Activated naive CD4-positive, alpha-beta T cell treated with anti-CD3 and anti-CD28 coated beads, Interleukin-2, amount 50 U/mL, for 72 hours (primary cell): ENCODE data around the gene STK17B. TPM values are rescaled to one million over a fixed set of nuclear protein-coding genes. Genes with fewer than 3 reads are reported as not detected.

ENCODE experiments used
- ATAC-seq, 2 donors: fragments of 150-1000 bp; cut with Tn5 transposase; 2 replicates each; pipeline ENCODE4 v1.10.0; 2021; ENCODE audit warnings: mild to moderate bottlenecking in 2 of 2, moderate library complexity in 2 of 2
- DNase-seq, 2 donors: peaks; one replicate each; pipeline ENCODE4 v3.0.0; 2021 to 2022; ENCODE audit warnings: low spot score in 2 of 2
- H3K27ac Mint-ChIP-seq, 2 donors: one replicate each; pipeline ENCODE4 v1.8.0; 2022; ENCODE audit warnings: mild to moderate bottlenecking in 2 of 2, mixed read lengths in 2 of 2
- H3K36me3 Mint-ChIP-seq, 2 donors: one replicate each; pipeline ENCODE4 v1.8.0; 2022; ENCODE audit warnings: mixed read lengths in 2 of 2
- H3K9me3 Mint-ChIP-seq, 2 donors: one replicate each; pipeline ENCODE4 v1.8.0; 2022; ENCODE audit warnings: mixed read lengths in 2 of 2
- total RNA-seq, 2 donors: library from RNA; stranded (reverse); gene quantifications; one replicate each; pipeline ENCODE4 v1.2.3, GENCODE V29; 2022

The STK17B gene
- total RNA-seq, 2 donors from 2014 or later, result 164 to 240 TPM

- Mint-ChIP-seq H3K9me3 (no peaks in the 10 kb centered on the region), H3K36me3 (peaks cover 37 to 86% of the 10 kb centered on the region in 2 donors), H3K27ac (peak overlapping the region; percentile 14 to 97)
- DNase-seq (no peak), ATAC-seq (peak; percentile 53 to 84)
Measured at GRCh38 chr2:196144513-196145126, 26.8 kb downstream of the STK17B start.

- H3K27ac Mint-ChIP-seq, result peak overlapping the region; percentile 14 to 97
- peaks cover 39 to 84% of the 10 kb centered on the region in 2 donors for H3K36me3 Mint-ChIP-seq
- DNase-seq (no peak), ATAC-seq (peak; percentile 9 to 80)
- no peaks in the 10 kb centered on the region for H3K9me3 Mint-ChIP-seq
Measured at GRCh38 chr2:196143730-196144131, 27.6 kb downstream of the STK17B start.

GRCh38 chr2:196142825-196143224, 28.6 kb downstream of the STK17B start:
- ATAC-seq, result no peak
- Mint-ChIP-seq H3K9me3 (no peaks in the 10 kb centered on the region), H3K27ac (peak overlapping the region; percentile 14 to 97)

GRCh38 chr2:196140213-196140612, 31.2 kb downstream of the STK17B start:
- DNase-seq (no peak), ATAC-seq (no peak)
- peak overlapping the region in 1 of 2 donors; percentile 62 for H3K27ac Mint-ChIP-seq
- peaks cover 33 to 87% of the 10 kb centered on the region in 2 donors for H3K36me3 Mint-ChIP-seq
- no peaks in the 10 kb centered on the region for H3K9me3 Mint-ChIP-seq

More at GRCh38 chr2:196142825-196143224, 28.6 kb downstream of the STK17B start:
- no peak for DNase-seq
- H3K36me3 Mint-ChIP-seq, result peaks cover 39 to 84% of the 10 kb centered on the region in 2 donors

- ATAC-seq (no peak), DNase-seq (no peak)
- Mint-ChIP-seq H3K36me3 (peaks cover 20 to 89% of the 10 kb centered on the region in 2 donors), H3K27ac (peak overlapping the region in 1 of 2 donors; percentile 2), H3K9me3 (peaks cover under 1 to 7% of the 10 kb centered on the region in 2 donors)
Measured at GRCh38 chr2:196137271-196137670, 34.1 kb downstream of the STK17B start.

GRCh38 chr2:196136151-196136550, 35.2 kb downstream of the STK17B start:
- peaks cover 8 to 17% of the 10 kb centered on the region in 2 donors for H3K9me3 Mint-ChIP-seq
- no peak overlapping the region for H3K27ac Mint-ChIP-seq
- peaks cover 31 to 97% of the 10 kb centered on the region in 2 donors for H3K36me3 Mint-ChIP-seq
- ATAC-seq (no peak), DNase-seq (no peak)

- peaks cover 27 to 35% of the 10 kb centered on the region in 2 donors for H3K9me3 Mint-ChIP-seq
- peak; percentile 35 to 39 for ATAC-seq
- DNase-seq, result peak in 1 of 2 donors; percentile 69
- peak overlapping the region; percentile 87 to 90 for H3K27ac Mint-ChIP-seq
- peaks cover 39 to 92% of the 10 kb centered on the region in 2 donors for H3K36me3 Mint-ChIP-seq
Measured at GRCh38 chr2:196131949-196132925, 39.1 kb downstream of the STK17B start.

- Mint-ChIP-seq H3K27ac (peak overlapping the region; percentile 87 to 90), H3K9me3 (peaks cover 27 to 35% of the 10 kb centered on the region in 2 donors), H3K36me3 (peaks cover 35 to 88% of the 10 kb centered on the region in 2 donors)
- peak; percentile 62 to 69 for ATAC-seq
- peak; percentile 68 to 80 for DNase-seq
Measured at GRCh38 chr2:196131384-196131937, 39.9 kb downstream of the STK17B start.

- Mint-ChIP-seq H3K27ac (peak overlapping the region; percentile 48 to 87), H3K36me3 (peaks cover 35 to 76% of the 10 kb centered on the region in 2 donors), H3K9me3 (peaks cover 27 to 35% of the 10 kb centered on the region in 2 donors)
- peak in 1 of 2 donors; percentile 39 for DNase-seq
- peak in 1 of 2 donors; percentile 16 for ATAC-seq
Measured at GRCh38 chr2:196130039-196130825, 41.1 kb downstream of the STK17B start.

GRCh38 chr2:196128749-196129148, 42.6 kb downstream of the STK17B start:
- Mint-ChIP-seq H3K27ac (no peak overlapping the region), H3K36me3 (peaks cover 35 to 62% of the 10 kb centered on the region in 2 donors), H3K9me3 (peaks cover 27 to 40% of the 10 kb centered on the region in 2 donors)
- DNase-seq, result no peak
- ATAC-seq, result no peak

GRCh38 chr2:196125596-196125995, 45.8 kb downstream of the STK17B start:
- H3K9me3 Mint-ChIP-seq, result peaks cover 15 to 23% of the 10 kb centered on the region in 2 donors
- H3K27ac Mint-ChIP-seq, result no peak overlapping the region
- no peak for ATAC-seq
- peaks cover 13 to 37% of the 10 kb centered on the region in 2 donors for H3K36me3 Mint-ChIP-seq
- DNase-seq, result no peak

- peaks cover under 1 to 19% of the 10 kb centered on the region in 2 donors for H3K36me3 Mint-ChIP-seq
- DNase-seq, result no peak
- H3K9me3 Mint-ChIP-seq, result peaks cover 1 to 14% of the 10 kb centered on the region in 2 donors
- no peak for ATAC-seq
- no peak overlapping the region for H3K27ac Mint-ChIP-seq
Measured at GRCh38 chr2:196123679-196124373, 47.6 kb downstream of the STK17B start.

- Mint-ChIP-seq H3K9me3 (peaks cover 0 to 10% of the 10 kb centered on the region in 2 donors), H3K27ac (no peak overlapping the region), H3K36me3 (peaks cover 0 to 7% of the 10 kb centered on the region in 2 donors)
- no peak for DNase-seq
- no peak for ATAC-seq
Measured at GRCh38 chr2:196119926-196120325, 51.5 kb downstream of the STK17B start.

- DNase-seq (no peak), ATAC-seq (no peak)
- no peak overlapping the region for H3K27ac Mint-ChIP-seq
- H3K36me3 Mint-ChIP-seq, result peaks cover 0 to 6% of the 10 kb centered on the region in 2 donors
- peaks cover 0 to 4% of the 10 kb centered on the region in 2 donors for H3K9me3 Mint-ChIP-seq
Measured at GRCh38 chr2:196117214-196117705, 54.1 kb downstream of the STK17B start.
